CD8-positive, alpha-beta memory T cell (primary cell): ENCODE results near the gene LRRC14B. TPM values are rescaled to one million over a fixed set of nuclear protein-coding genes. Genes with fewer than 3 reads are reported as not detected.
A peak's percentile ranks its signal among the peaks of the same experiment; 100 is the strongest.

Source experiments
- CTCF ChIA-PET: fragments of 350-600 bp; sonication (Branson Sonifier 250); formaldehyde crosslinking; loops from one replicate; lab custom pipeline; 2021; ENCODE audit warnings: antibody characterized with exemption; lab: Charles Lee
- POLR2A ChIA-PET: fragments of 350-600 bp; sonication (Branson Sonifier 250); formaldehyde crosslinking; loops from one replicate; lab custom pipeline; 2021; ENCODE audit warnings: antibody characterized with exemption; lab: Charles Lee
- DNase-seq, 5 donors: peaks; one replicate each; pipeline versions ENCODE4 v3.0.0 to v3.0.0-alpha.2; 2020 to 2022; ENCODE audit warnings: mixed read lengths in 1 of 5
- H3K27ac ChIP-seq: one replicate; pipeline ENCODE4 v1.7.0; 2013; ENCODE audit warnings: low read depth, mild to moderate bottlenecking, low read length, moderate library complexity
- H3K27me3 ChIP-seq: 2 replicates; pipeline ENCODE4 v1.7.0; 2013; ENCODE audit warnings: low read length, mild to moderate bottlenecking; ENCODE audit not compliant: insufficient read depth, poor library complexity, severe bottlenecking
- H3K36me3 ChIP-seq: 2 replicates; pipeline ENCODE4 v1.7.0; 2013; ENCODE audit warnings: mild to moderate bottlenecking, low read length, moderate library complexity; ENCODE audit not compliant: insufficient read depth
- H3K4me1 ChIP-seq: 2 replicates; pipeline ENCODE4 v1.7.0; 2013; ENCODE audit warnings: mild to moderate bottlenecking, low read length, moderate library complexity; ENCODE audit not compliant: insufficient read depth
- H3K4me3 ChIP-seq: 2 replicates; pipeline ENCODE4 v1.7.0; 2013; ENCODE audit warnings: mild to moderate bottlenecking, low read length
- H3K9me3 ChIP-seq: 2 replicates; pipeline ENCODE4 v1.7.0; 2013; ENCODE audit warnings: mild to moderate bottlenecking, low read length
- H3K27ac Mint-ChIP-seq, 8 donors: one replicate each; pipeline ENCODE4 v1.8.0; 2020 to 2021; ENCODE audit warnings: mixed read lengths in 8 of 8, mild to moderate bottlenecking in 6 of 8, inconsistent platforms in 3 of 8, moderate library complexity in 3 of 8
- H3K27me3 Mint-ChIP-seq, 2 donors: one replicate each; pipeline ENCODE4 v1.8.0; 2020 to 2021; ENCODE audit warnings: mixed read lengths in 2 of 2, mild to moderate bottlenecking in 1 of 2, moderate library complexity in 1 of 2
- H3K36me3 Mint-ChIP-seq, 3 donors: one replicate each; pipeline ENCODE4 v1.8.0; 2020 to 2021; ENCODE audit warnings: mixed read lengths in 3 of 3, inconsistent platforms in 1 of 3, mild to moderate bottlenecking in 1 of 3
- H3K4me1 Mint-ChIP-seq, 3 donors: one replicate each; pipeline ENCODE4 v1.8.0; 2020 to 2021; ENCODE audit warnings: mixed read lengths in 3 of 3, inconsistent platforms in 1 of 3, mild to moderate bottlenecking in 1 of 3
- H3K4me3 Mint-ChIP-seq, 7 donors: one replicate each; pipeline ENCODE4 v1.8.0; 2020 to 2021; ENCODE audit warnings: mixed read lengths in 7 of 7, mild to moderate bottlenecking in 6 of 7, moderate library complexity in 4 of 7, inconsistent platforms in 2 of 7
- H3K9me3 Mint-ChIP-seq, 5 donors: one replicate each; pipeline ENCODE4 v1.8.0; 2020 to 2022; ENCODE audit warnings: mixed read lengths in 5 of 5, mild to moderate bottlenecking in 3 of 5, moderate library complexity in 2 of 5, inconsistent platforms in 1 of 5
- polyA plus RNA-seq: library from polyadenylated mRNA; unstranded; fragments of 300-500 nt; fragmentation: Illumina TruSeq; gene quantifications from one replicate; pipeline ENCODE4 v1.2.3, GENCODE V29; 2021
- total RNA-seq, 2 experiments: library from RNA; stranded (reverse); gene quantifications; one replicate each; pipeline ENCODE4 v1.2.3, GENCODE V29; 2021

Gene LRRC14B
- total and polyA plus RNA-seq, 3 experiments from 2014 or later: not detected

GRCh38 chr5:169071-169727, 22.1 kb upstream of the LRRC14B start:
- H3K9me3 ChIP-seq: no peaks in the 10 kb centered on the region
- no peak overlapping the region for H3K4me3 Mint-ChIP-seq
- no peaks in the 10 kb centered on the region for H3K4me1 ChIP-seq
- no peak overlapping the region for H3K27ac ChIP-seq
- no peak overlapping the region for H3K4me3 ChIP-seq
- H3K4me1 Mint-ChIP-seq: no peaks in the 10 kb centered on the region
- H3K36me3 ChIP-seq: no peaks in the 10 kb centered on the region
- no peak overlapping the region for H3K27ac Mint-ChIP-seq
- POLR2A ChIA-PET: no interaction called here
- no peaks in the 10 kb centered on the region for H3K36me3 Mint-ChIP-seq
- H3K27me3 Mint-ChIP-seq: peaks cover 0 to 13% of the 10 kb centered on the region in 2 donors
- no peaks in the 10 kb centered on the region for H3K9me3 Mint-ChIP-seq
- CTCF ChIA-PET: no interaction called here
- no peak for DNase-seq
- no peaks in the 10 kb centered on the region for H3K27me3 ChIP-seq

GRCh38 chr5:169728-170094, 21.6 kb upstream of the LRRC14B start:
- Histone ChIP-seq H3K27ac (no peak overlapping the region), H3K36me3 (no peaks in the 10 kb centered on the region), H3K27me3 (no peaks in the 10 kb centered on the region), H3K4me1 (no peaks in the 10 kb centered on the region), H3K9me3 (no peaks in the 10 kb centered on the region), H3K4me3 (no peak overlapping the region)
- no peaks in the 10 kb centered on the region for H3K9me3 Mint-ChIP-seq
- peaks cover 0 to 16% of the 10 kb centered on the region in 2 donors for H3K27me3 Mint-ChIP-seq
- no peaks in the 10 kb centered on the region for H3K4me1 Mint-ChIP-seq
- CTCF ChIA-PET: no interaction called here
- no peaks in the 10 kb centered on the region for H3K36me3 Mint-ChIP-seq
- H3K4me3 Mint-ChIP-seq: no peak overlapping the region
- no peak for DNase-seq
- H3K27ac Mint-ChIP-seq: no peak overlapping the region
- POLR2A ChIA-PET: no interaction called here

GRCh38 chr5:170971-171800, 20.1 kb upstream of the LRRC14B start:
- no peak for DNase-seq
- no peak overlapping the region for H3K4me3 Mint-ChIP-seq
- no peaks in the 10 kb centered on the region for H3K36me3 Mint-ChIP-seq

GRCh38 chr5:171801-172331, 19.4 kb upstream of the LRRC14B start:
- H3K36me3 Mint-ChIP-seq: no peaks in the 10 kb centered on the region
- H3K4me3 Mint-ChIP-seq: no peak overlapping the region
- no peak overlapping the region for H3K27ac ChIP-seq
- CTCF ChIA-PET: interaction anchor here (0.9 kb wide), 1 partner anchor 17 kb away, joined by 3 read pairs; no protein-coding TSS in a partner anchor
- H3K27me3 ChIP-seq: no peaks in the 10 kb centered on the region
- DNase-seq: no peak
- no peak overlapping the region for H3K27ac Mint-ChIP-seq
- H3K4me1 ChIP-seq: no peaks in the 10 kb centered on the region
- H3K27me3 Mint-ChIP-seq: peaks cover 0 to 16% of the 10 kb centered on the region in 2 donors
- no peaks in the 10 kb centered on the region for H3K36me3 ChIP-seq
- no peaks in the 10 kb centered on the region for H3K9me3 ChIP-seq
- no peak overlapping the region for H3K4me3 ChIP-seq
- POLR2A ChIA-PET: no interaction called here
- H3K9me3 Mint-ChIP-seq: no peaks in the 10 kb centered on the region
- H3K4me1 Mint-ChIP-seq: no peaks in the 10 kb centered on the region

More at GRCh38 chr5:170971-171800, 20.1 kb upstream of the LRRC14B start:
- Mint-ChIP-seq H3K27me3 (peaks cover 0 to 16% of the 10 kb centered on the region in 2 donors), H3K9me3 (no peaks in the 10 kb centered on the region), H3K27ac (no peak overlapping the region), H3K4me1 (no peaks in the 10 kb centered on the region)
- no peaks in the 10 kb centered on the region for H3K36me3 ChIP-seq
- H3K4me3 ChIP-seq: no peak overlapping the region
- no peaks in the 10 kb centered on the region for H3K4me1 ChIP-seq
- no peaks in the 10 kb centered on the region for H3K27me3 ChIP-seq
- no peak overlapping the region for H3K27ac ChIP-seq
- CTCF ChIA-PET: interaction anchor here (0.9 kb wide), 1 partner anchor 17 kb away, joined by 3 read pairs; no protein-coding TSS in a partner anchor
- POLR2A ChIA-PET: no interaction called here
- H3K9me3 ChIP-seq: no peaks in the 10 kb centered on the region

GRCh38 chr5:172421-172820, 18.9 kb upstream of the LRRC14B start:
- DNase-seq: no peak
- H3K27me3 Mint-ChIP-seq: peaks cover 0 to 16% of the 10 kb centered on the region in 2 donors

GRCh38 chr5:172841-173251, 18.4 kb upstream of the LRRC14B start:
- H3K27ac Mint-ChIP-seq: peak overlapping the region in 1 of 8 donors; percentile 70
- Histone ChIP-seq H3K9me3 (no peaks in the 10 kb centered on the region), H3K4me1 (no peaks in the 10 kb centered on the region), H3K27me3 (no peaks in the 10 kb centered on the region), H3K27ac (no peak overlapping the region), H3K36me3 (no peaks in the 10 kb centered on the region), H3K4me3 (no peak overlapping the region)
- no peaks in the 10 kb centered on the region for H3K4me1 Mint-ChIP-seq
- H3K4me3 Mint-ChIP-seq: no peak overlapping the region
- no peaks in the 10 kb centered on the region for H3K9me3 Mint-ChIP-seq
- no peak for DNase-seq
- no peaks in the 10 kb centered on the region for H3K36me3 Mint-ChIP-seq
- H3K27me3 Mint-ChIP-seq: peaks cover 0 to 16% of the 10 kb centered on the region in 2 donors
- POLR2A ChIA-PET: no interaction called here
- CTCF ChIA-PET: no interaction called here

More at GRCh38 chr5:172421-172820, 18.9 kb upstream of the LRRC14B start:
- Mint-ChIP-seq H3K4me1 (no peaks in the 10 kb centered on the region), H3K27ac (no peak overlapping the region), H3K9me3 (no peaks in the 10 kb centered on the region), H3K36me3 (no peaks in the 10 kb centered on the region), H3K4me3 (no peak overlapping the region)
- Histone ChIP-seq H3K4me3 (no peak overlapping the region), H3K9me3 (no peaks in the 10 kb centered on the region), H3K27me3 (no peaks in the 10 kb centered on the region), H3K36me3 (no peaks in the 10 kb centered on the region), H3K27ac (no peak overlapping the region), H3K4me1 (no peaks in the 10 kb centered on the region)
- POLR2A ChIA-PET: no interaction called here
- CTCF ChIA-PET: no interaction called here

- Mint-ChIP-seq H3K9me3 (no peaks in the 10 kb centered on the region), H3K27me3 (peaks cover 2 to 16% of the 10 kb centered on the region in 2 donors), H3K36me3 (no peaks in the 10 kb centered on the region), H3K4me3 (no peak overlapping the region), H3K4me1 (no peaks in the 10 kb centered on the region), H3K27ac (no peak overlapping the region)
- Histone ChIP-seq H3K27me3 (no peaks in the 10 kb centered on the region), H3K4me3 (no peak overlapping the region), H3K4me1 (no peaks in the 10 kb centered on the region), H3K9me3 (no peaks in the 10 kb centered on the region), H3K27ac (no peak overlapping the region), H3K36me3 (no peaks in the 10 kb centered on the region)
- ChIA-PET CTCF (no interaction called here), POLR2A (no interaction called here)
- no peak for DNase-seq
Measured at GRCh38 chr5:173392-174290, 17.7 kb upstream of the LRRC14B start.
